Transverse colon (tissue), 4 donors: Measurements from ENCODE around the gene CPNE1. TPM values are rescaled to one million over a fixed set of nuclear protein-coding genes. Genes with fewer than 3 reads are reported as not detected.

Source experiments
- DNase-seq: peaks from one replicate; pipeline ENCODE4 v3.0.0-alpha.2; 2019
- H3K27ac ChIP-seq, 4 donors: fragments of 200-600 bp; sonication (generic); 2 replicates each; pipeline ENCODE4 v1.5.1; 2016 to 2018; ENCODE audit warnings: inconsistent platforms in 4 of 4
- H3K27me3 ChIP-seq: fragments of 200-600 bp; sonication (generic); 2 replicates; pipeline ENCODE4 v1.5.1; 2017; ENCODE audit warnings: inconsistent platforms
- H3K36me3 ChIP-seq, 4 donors: fragments of 200-600 bp; sonication (generic); 2 replicates each; pipeline ENCODE4 v1.5.1; 2017 to 2019; ENCODE audit warnings: inconsistent platforms in 4 of 4
- H3K4me1 ChIP-seq, 4 donors: fragments of 200-600 bp; sonication (generic); 2 replicates each; pipeline ENCODE4 v1.5.1; 2017 to 2020; ENCODE audit warnings: inconsistent platforms in 4 of 4
- H3K4me3 ChIP-seq, 4 donors: fragments of 200-600 bp; sonication (generic); 1 replicate in 1 of 4; 2 replicates in 3 of 4; pipeline versions ENCODE4 v1.5.1 to v1.6.1; 2017 to 2019; ENCODE audit warnings: inconsistent platforms in 4 of 4
- H3K9me3 ChIP-seq, 2 donors: fragments of 200-600 bp; sonication (generic); 2 replicates each; pipeline ENCODE4 v1.5.1; 2017 to 2019; ENCODE audit warnings: inconsistent platforms in 2 of 2
- EP300 ChIP-seq: sonication (generic); formaldehyde crosslinking; IDR thresholded peaks from one replicate; pipeline ENCODE4 v1.6.1; 2017; ENCODE audit warnings: antibody characterized with exemption, low read depth
- POLR2A ChIP-seq: fragments of 450-650 bp; IDR thresholded peaks from one replicate; pipeline ENCODE4 v1.6.1; 2016; ENCODE audit warnings: antibody characterized with exemption, mild to moderate bottlenecking, moderate library complexity
- POLR2AphosphoS5 ChIP-seq, 3 donors: sonication (generic); formaldehyde crosslinking; IDR thresholded peaks; one replicate each; pipeline ENCODE4 v1.6.1; 2016; ENCODE audit warnings: antibody characterized with exemption in 3 of 3
- WGBS, 2 donors: methylation state at CpG; one replicate each; pipeline ENCODE4 v1.1.5; 2018; ENCODE audit warnings: low coverage in 1 of 2; 5-methylcytosine and 5-hydroxymethylcytosine counted together
- in situ Hi-C, 4 donors: fragments of 200-750 bp; cut with MboI; loops; one replicate each; pipeline versions ENCODE4 v1.15.0 to v1.15.1; 2017; ENCODE audit warnings: low sequenced_read_pairs in 3 of 4, low pct_ligation_motif_present in 1 of 4, low pct_unique_long_range_greater_than_20kb in 1 of 4
- intact Hi-C: fragments of 100-400 bp; cut with DNase I; formaldehyde crosslinking; loops from one replicate; pipeline ENCODE4 v1.15.1; 2023; ENCODE audit warnings: low total_unique reads
- small RNA-seq, 4 donors: library from RNA; depleted of rRNA; stranded (forward); fragments of <200 nt; gene quantifications; one replicate each; pipeline ENCODE3, GENCODE V24; 2016
- total RNA-seq, 4 donors: library from RNA; depleted of rRNA; stranded (reverse); fragments of >200 nt; gene quantifications; one replicate each; pipeline ENCODE4 v1.1.0, GENCODE V29; 2016
- TF ChIP-seq, protein P1 (sequence below), 5 experiments: fragments of 200-600 bp in 3 of 5; fragments of 450-650 bp in 2 of 5; sonication (generic) in 3 of 5; IDR thresholded peaks; 1 replicate in 2 of 5; 2 replicates in 3 of 5; pipeline ENCODE4 v1.5.1; 2016 to 2017; ENCODE audit warnings: antibody characterized with exemption in 5 of 5, inconsistent platforms in 3 of 5, mild to moderate bottlenecking in 2 of 5, moderate library complexity in 1 of 5

CPNE1 gene
- total RNA-seq, 4 donors from 2014 or later: 67.7 to 225 (median 132) TPM

DNA sequence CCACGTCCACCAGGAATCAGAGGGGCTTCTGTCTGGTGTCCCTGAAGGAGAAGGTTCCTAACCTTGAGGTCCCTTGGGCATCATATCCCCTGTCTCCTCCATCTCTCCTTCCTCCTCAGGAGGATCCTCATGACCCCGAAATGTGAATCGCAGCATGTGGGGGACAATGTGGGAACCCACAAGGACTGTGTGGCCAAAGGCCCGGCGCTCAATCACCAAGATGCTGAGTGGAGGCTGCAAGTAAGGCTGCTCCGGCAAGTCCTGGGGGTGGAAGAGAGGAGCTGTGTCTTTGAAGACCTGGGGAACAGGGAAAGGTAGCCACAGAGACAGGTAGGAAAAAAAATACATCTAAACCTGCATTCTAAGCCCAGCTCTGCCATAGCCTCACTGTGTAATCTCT lies 85.5 kb downstream of the CPNE1 start:
- Histone ChIP-seq H3K27me3 (no peaks in the 10 kb centered on the region), H3K4me3 (no peak overlapping the region), H3K4me1 (peaks cover 0 to 20% (median 14%) of the 10 kb centered on the region in 4 donors), H3K27ac (no peak overlapping the region), H3K9me3 (no peaks in the 10 kb centered on the region), H3K36me3 (no peaks in the 10 kb centered on the region)
- DNase-seq: no peak
- TF ChIP-seq POLR2AphosphoS5 (IDR thresholded peaks at IDR 0.05) (no peak), EP300 (no peak), POLR2A (no peak)
- TF ChIP-seq, protein P1, sequence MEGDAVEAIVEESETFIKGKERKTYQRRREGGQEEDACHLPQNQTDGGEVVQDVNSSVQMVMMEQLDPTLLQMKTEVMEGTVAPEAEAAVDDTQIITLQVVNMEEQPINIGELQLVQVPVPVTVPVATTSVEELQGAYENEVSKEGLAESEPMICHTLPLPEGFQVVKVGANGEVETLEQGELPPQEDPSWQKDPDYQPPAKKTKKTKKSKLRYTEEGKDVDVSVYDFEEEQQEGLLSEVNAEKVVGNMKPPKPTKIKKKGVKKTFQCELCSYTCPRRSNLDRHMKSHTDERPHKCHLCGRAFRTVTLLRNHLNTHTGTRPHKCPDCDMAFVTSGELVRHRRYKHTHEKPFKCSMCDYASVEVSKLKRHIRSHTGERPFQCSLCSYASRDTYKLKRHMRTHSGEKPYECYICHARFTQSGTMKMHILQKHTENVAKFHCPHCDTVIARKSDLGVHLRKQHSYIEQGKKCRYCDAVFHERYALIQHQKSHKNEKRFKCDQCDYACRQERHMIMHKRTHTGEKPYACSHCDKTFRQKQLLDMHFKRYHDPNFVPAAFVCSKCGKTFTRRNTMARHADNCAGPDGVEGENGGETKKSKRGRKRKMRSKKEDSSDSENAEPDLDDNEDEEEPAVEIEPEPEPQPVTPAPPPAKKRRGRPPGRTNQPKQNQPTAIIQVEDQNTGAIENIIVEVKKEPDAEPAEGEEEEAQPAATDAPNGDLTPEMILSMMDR (IDR thresholded peaks at IDR 0.05): no peak
- intact Hi-C loops: loop anchor here (10.0 kb wide), 1 partner anchor 326 kb away; no protein-coding TSS in a partner anchor
- 94 to 100% methylated on average over 1 to 6 of the region's 6 CpGs for WGBS, 2 donors
- in situ Hi-C loops: no loop called here

DNA sequence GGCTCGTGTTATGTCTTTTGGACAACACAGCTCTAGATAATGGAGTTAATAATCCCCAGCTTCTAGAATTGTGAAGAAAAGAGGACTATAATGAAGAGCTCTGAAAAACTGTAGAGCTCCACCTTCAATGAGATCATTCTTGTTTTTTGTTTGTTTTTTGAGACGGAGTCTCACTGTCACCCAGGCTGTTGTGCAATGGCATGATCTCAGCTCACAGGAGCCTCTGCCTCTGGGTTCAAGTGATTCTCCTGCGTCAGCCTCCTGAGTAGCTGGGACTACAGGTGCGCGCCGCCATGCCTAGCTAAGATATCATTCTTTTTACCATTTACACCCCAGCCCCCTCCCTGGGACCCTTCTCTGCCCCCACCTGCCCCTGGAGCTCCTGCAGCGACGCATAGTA lies 86.2 kb downstream of the CPNE1 start:
- no peak for DNase-seq
- peaks cover 0 to 20% (median 14%) of the 10 kb centered on the region in 4 donors for H3K4me1 ChIP-seq
- WGBS, 2 donors: 83 to 85% methylated on average over 5 to 8 of the region's 8 CpGs
- no peak overlapping the region for H3K27ac ChIP-seq
- intact Hi-C loops (loop anchor here (10.0 kb wide), 1 partner anchor 326 kb away; no protein-coding TSS in a partner anchor), in situ Hi-C loops (no loop called here)
- no peak overlapping the region for H3K4me3 ChIP-seq
- H3K27me3 ChIP-seq: no peaks in the 10 kb centered on the region
- H3K9me3 ChIP-seq: no peaks in the 10 kb centered on the region
- no peak for TF ChIP-seq POLR2A
- TF ChIP-seq POLR2AphosphoS5 (IDR thresholded peaks at IDR 0.05): no peak
- TF ChIP-seq EP300: no peak
- TF ChIP-seq, protein P1 (IDR thresholded peaks at IDR 0.05): no peak
- H3K36me3 ChIP-seq: no peaks in the 10 kb centered on the region

DNA sequence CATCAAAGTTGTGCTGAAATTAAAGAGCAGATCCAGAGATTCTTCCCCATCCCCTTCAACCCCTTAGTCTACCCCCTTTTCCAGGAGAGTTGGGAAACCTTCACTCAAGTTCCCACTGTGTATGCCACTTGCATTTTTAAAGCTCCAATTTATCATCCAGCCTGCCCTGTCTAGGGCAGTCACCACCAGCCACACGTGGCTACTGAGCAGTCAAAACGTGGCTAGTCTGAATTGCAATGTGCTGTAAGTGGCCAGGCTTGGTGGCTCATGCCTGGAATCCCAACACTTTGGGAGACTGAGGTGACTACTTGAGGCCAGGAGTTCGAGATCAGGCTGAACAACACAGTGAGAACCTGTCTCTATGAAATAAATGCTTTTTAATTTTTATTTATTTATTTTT lies 87.9 kb downstream of the CPNE1 start:
- TF ChIP-seq POLR2AphosphoS5 (IDR thresholded peaks at IDR 0.05): no peak
- DNase-seq: no peak
- no peaks in the 10 kb centered on the region for H3K36me3 ChIP-seq
- H3K27ac ChIP-seq: peak overlapping the region in 2 of 4 donors; percentile 67 to 71
- peaks cover 0 to 20% (median 14%) of the 10 kb centered on the region in 4 donors for H3K4me1 ChIP-seq
- in situ Hi-C loops (no loop called here), intact Hi-C loops (loop anchor here (10.0 kb wide), 1 partner anchor 328 kb away; no protein-coding TSS in a partner anchor)
- H3K27me3 ChIP-seq: no peaks in the 10 kb centered on the region
- H3K4me3 ChIP-seq: no peak overlapping the region
- 52 to 74% methylated on average over 2 to 3 of the region's 3 CpGs for WGBS, 2 donors
- H3K9me3 ChIP-seq: no peaks in the 10 kb centered on the region

Small RNA genes within 50 kb of the gene (small RNA-seq; reads per million reads assigned to genes)
- gene RNU6-759P (0 to 0.12 (median 0) reads per million in 4 donors), gene RPL37P1 (0 reads per million in 4 donors)

Other genes with a start within 250 kb of the CPNE1 start
- gene GDF5, start 226.7 kb downstream of the CPNE1 start, total RNA-seq: 1 to 10 TPM in 1 of 4 donors, under 1 TPM in 2, not detected in 1; 0.32 to 2.2 (median 0.40) TPM
- 10 to 100 TPM; 22.8 to 38.6 (median 28.7) TPM for gene CEP250, start 209.3 kb downstream of the CPNE1 start, total RNA-seq
- not detected for gene C20orf173, start 135.2 kb downstream of the CPNE1 start, total RNA-seq
- gene ERGIC3, start 122.8 kb downstream of the CPNE1 start, total RNA-seq: 100 to 1,000 TPM; 115 to 398 (median 237) TPM
- gene SPAG4, start 49.1 kb downstream of the CPNE1 start, total RNA-seq: 10 to 100 TPM in 1 of 4 donors, 1 to 10 TPM in 1, not detected in 2; 3.3 to 17.5 TPM
- 10 to 100 TPM; 24.7 to 33.8 (median 29.3) TPM for gene RBM12, start within 50 bp of the CPNE1 start, total RNA-seq
- 10 to 100 TPM; 28.4 to 54.1 (median 42.0) TPM for gene NFS1, start 34.5 kb upstream of the CPNE1 start, total RNA-seq
- gene ROMO1, start 34.5 kb upstream of the CPNE1 start, total RNA-seq: 100 to 1,000 TPM; 114 to 416 (median 182) TPM
- 100 to 1,000 TPM; 264 to 721 (median 416) TPM for gene RBM39, start 77.4 kb upstream of the CPNE1 start, total RNA-seq
- gene PHF20, start 107.1 kb upstream of the CPNE1 start, total RNA-seq: 10 to 100 TPM; 20.6 to 88.6 (median 43.1) TPM